Measurements from ENCODE around the gene APLP1.
A peak's percentile ranks its signal among the peaks of the same experiment; 100 is the strongest.
"Not testable (repeated sequence)": the region's sequence is repeated elsewhere in the genome, so short reads cannot be mapped to it uniquely, and the experiment has no call there.

Gene APLP1

DNA sequence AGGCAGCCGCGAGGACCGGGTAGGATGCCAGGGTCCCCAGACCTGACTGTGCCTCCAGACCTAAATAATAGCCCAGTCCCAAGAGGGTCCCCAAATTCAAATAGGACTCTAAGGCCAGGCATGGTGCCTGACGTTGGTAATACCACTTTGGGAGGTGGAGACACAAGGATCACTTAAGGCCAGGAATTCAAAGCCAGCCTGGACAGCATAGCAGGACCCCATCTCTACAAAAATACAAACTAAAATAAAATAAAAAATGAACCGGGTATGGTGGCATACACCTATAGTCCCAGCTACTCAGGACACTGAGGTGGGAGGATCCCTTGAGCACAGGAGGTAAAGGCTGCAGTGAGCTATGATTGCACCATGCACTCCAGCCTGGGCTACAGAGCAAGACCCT lies 5.4 kb upstream of the APLP1 start:
- Histone ChIP-seq H3K18ac (ENCODE audit: low read depth in 1 of 2, low read length in 2 of 2) (no peak overlapping the region), H3K36me3 (ENCODE audit: control insufficient read depth in 1 of 2, insufficient read depth in 2 of 2, low read depth in 1 of 2, low read length in 2 of 2) (no peaks in the 10 kb centered on the region), H3K4ac (ENCODE audit: low read depth in 1 of 2, low read length in 2 of 2) (no peak overlapping the region)

DNA sequence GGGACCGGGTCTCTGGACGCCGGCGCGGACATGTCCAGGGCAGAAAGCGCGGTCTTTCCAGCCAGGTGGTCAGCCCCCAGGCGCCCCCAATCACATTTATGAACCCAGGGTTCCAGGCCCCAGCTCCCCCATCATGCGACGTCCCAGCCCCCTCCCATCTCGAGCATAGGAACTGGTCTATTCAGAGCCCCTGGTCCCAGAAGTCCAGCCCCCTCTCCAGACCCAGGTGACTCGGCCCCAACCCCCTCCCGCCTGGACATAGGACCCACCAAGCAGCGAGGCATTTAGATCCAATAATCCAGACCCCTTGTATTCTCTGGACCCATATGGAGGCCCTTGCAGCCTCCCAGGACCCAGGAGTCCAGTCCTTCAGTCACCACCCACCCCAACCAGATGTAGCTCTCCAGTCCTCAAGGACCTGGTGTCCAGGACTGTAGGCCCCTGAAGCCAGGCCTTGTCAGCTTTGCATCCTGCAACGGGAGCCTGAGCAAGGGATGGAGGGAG lies 501 bp downstream of the APLP1 start:
- Histone ChIP-seq H3K14ac (ENCODE audit: low read length in 2 of 2) (no peak overlapping the region), H3K79me1 (replicated peaks; ENCODE audit: low read length, poor library complexity, severe bottlenecking) (no peaks in the 10 kb centered on the region), H3K27me3 (ENCODE audit: control insufficient read depth in 1 of 2, insufficient read depth in 1 of 2, low read length in 2 of 2) (peaks cover 47 to 69% of the 10 kb centered on the region in 2 experiments), H2BK12ac (ENCODE audit: low read length in 2 of 2) (no peak overlapping the region), H3K18ac (ENCODE audit: low read depth in 1 of 2, low read length in 2 of 2) (no peak overlapping the region), H2AK5ac (ENCODE audit: low read length, severe bottlenecking) (no peak overlapping the region), H3K27ac (ENCODE audit: low read length, poor library complexity, severe bottlenecking) (no peak overlapping the region), H4K8ac (ENCODE audit: low read length) (no peak overlapping the region), H2BK15ac (ENCODE audit: low read depth, poor library complexity, severe bottlenecking) (no peak overlapping the region), H3K4me2 (ENCODE audit: low read length, poor library complexity, severe bottlenecking) (peak overlapping the region; percentile 82), H3K9ac (ENCODE audit: low read length) (no peak overlapping the region), H3K4ac (ENCODE audit: low read depth in 1 of 2, low read length in 2 of 2) (peak overlapping the region in 1 of 2 experiments; percentile 8), H2AFZ (ENCODE audit: low read depth, low read length) (no peak overlapping the region), H4K91ac (ENCODE audit: low read length) (no peak overlapping the region), H2BK5ac (ENCODE audit: low read depth, low read length, poor library complexity, severe bottlenecking) (no peak overlapping the region), H3K23ac (ENCODE audit: low read length in 2 of 2) (no peak overlapping the region), H3K4me1 (ENCODE audit: control insufficient read depth, insufficient read depth, low read depth, low read length) (peaks cover 12% of the 10 kb centered on the region), H3K36me3 (ENCODE audit: control insufficient read depth in 1 of 2, insufficient read depth in 2 of 2, low read depth in 1 of 2, low read length in 2 of 2) (peaks cover 0 to 5% of the 10 kb centered on the region in 2 experiments), H2BK120ac (ENCODE audit: low read depth, low read length) (no peak overlapping the region), H3K9me3 (ENCODE audit: control insufficient read depth, low read length) (no peaks in the 10 kb centered on the region), H3K4me3 (ENCODE audit: insufficient read depth in 1 of 2, low read depth in 1 of 2, low read length in 2 of 2) (peak overlapping the region; percentile 51 to 57)
- DNase-seq: peak; percentile 22
- WGBS: 2% methylated on average over 15 of the region's 15 CpGs

More for the DNA sequence above, 5.4 kb upstream of the APLP1 start:
- no peaks in the 10 kb centered on the region for H3K9me3 ChIP-seq (ENCODE audit: control insufficient read depth, low read length)
- peaks cover 8% of the 10 kb centered on the region for H3K4me1 ChIP-seq (ENCODE audit: control insufficient read depth, insufficient read depth, low read depth, low read length)
- H3K4me3 ChIP-seq (ENCODE audit: insufficient read depth in 1 of 2, low read depth in 1 of 2, low read length in 2 of 2): no peak overlapping the region
- 93% methylated on average over 4 of the region's 5 CpGs for WGBS
- H3K4me2 ChIP-seq (ENCODE audit: low read length, poor library complexity, severe bottlenecking): no peak overlapping the region
- no peak overlapping the region for H3K23ac ChIP-seq (ENCODE audit: low read length in 2 of 2)
- H2BK5ac ChIP-seq (ENCODE audit: low read depth, low read length, poor library complexity, severe bottlenecking): no peak overlapping the region
- H3K27me3 ChIP-seq (ENCODE audit: control insufficient read depth in 1 of 2, insufficient read depth in 1 of 2, low read length in 2 of 2): peaks cover 80 to 88% of the 10 kb centered on the region in 2 experiments
- no peak overlapping the region for H3K14ac ChIP-seq (ENCODE audit: low read length in 2 of 2)
- H2BK120ac ChIP-seq (ENCODE audit: low read depth, low read length): no peak overlapping the region
- H3K27ac ChIP-seq (ENCODE audit: low read length, poor library complexity, severe bottlenecking): no peak overlapping the region
- H4K8ac ChIP-seq (ENCODE audit: low read length): no peak overlapping the region
- no peaks in the 10 kb centered on the region for H3K79me1 ChIP-seq (replicated peaks; ENCODE audit: low read length, poor library complexity, severe bottlenecking)
- H3K9ac ChIP-seq (ENCODE audit: low read length): no peak overlapping the region
- H2BK12ac ChIP-seq (ENCODE audit: low read length in 2 of 2): no peak overlapping the region
- H2BK15ac ChIP-seq (ENCODE audit: low read depth, poor library complexity, severe bottlenecking): no peak overlapping the region
- no peak overlapping the region for H2AFZ ChIP-seq (ENCODE audit: low read depth, low read length)
- DNase-seq: no peak
- H2AK5ac ChIP-seq (ENCODE audit: low read length, severe bottlenecking): no peak overlapping the region
- no peak overlapping the region for H4K91ac ChIP-seq (ENCODE audit: low read length)

DNA sequence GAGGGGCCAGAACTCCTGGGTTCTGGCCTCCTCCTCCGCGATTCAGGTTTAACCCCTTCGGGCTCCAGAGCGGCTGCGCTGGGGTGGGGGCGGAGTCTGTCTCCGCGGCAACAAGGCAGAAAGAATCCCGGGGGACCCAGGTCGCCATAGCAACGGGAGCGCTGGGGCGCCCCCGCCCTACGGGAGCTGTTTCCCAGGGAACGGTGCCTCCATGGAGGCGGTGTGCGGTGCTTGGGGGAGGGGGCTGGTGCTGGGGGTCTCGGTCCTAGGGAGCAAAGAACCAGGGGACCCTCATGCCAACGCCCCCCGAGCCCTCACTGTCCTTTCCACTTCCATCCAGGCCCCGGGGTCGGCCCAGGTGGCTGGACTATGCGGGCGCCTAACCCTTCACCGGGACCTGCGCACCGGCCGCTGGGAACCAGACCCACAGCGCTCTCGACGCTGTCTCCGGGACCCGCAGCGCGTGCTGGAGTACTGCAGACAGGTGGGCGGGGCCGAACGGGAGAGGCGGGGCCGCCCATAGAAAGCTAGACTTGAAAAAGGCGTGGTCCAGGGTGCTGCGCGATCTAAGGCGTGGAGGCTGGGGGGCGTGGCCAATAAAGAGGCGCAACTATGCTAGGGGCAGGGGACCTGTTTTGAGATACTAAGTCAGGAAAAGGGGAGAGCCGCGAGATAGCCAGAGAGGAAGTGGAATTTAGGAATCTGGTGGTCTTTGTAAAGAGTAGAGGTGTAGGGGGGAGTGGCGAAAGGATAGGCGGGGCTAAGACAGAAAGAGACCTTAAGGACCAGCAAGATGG lies 1.2 kb downstream of the APLP1 start:
- H2BK12ac ChIP-seq (ENCODE audit: low read length in 2 of 2): no peak overlapping the region
- no peak overlapping the region for H3K9ac ChIP-seq (ENCODE audit: low read length)
- no peak overlapping the region for H3K14ac ChIP-seq (ENCODE audit: low read length in 2 of 2)
- no peak overlapping the region for H2BK5ac ChIP-seq (ENCODE audit: low read depth, low read length, poor library complexity, severe bottlenecking)
- H3K9me3 ChIP-seq (ENCODE audit: control insufficient read depth, low read length): no peaks in the 10 kb centered on the region
- H3K4me2 ChIP-seq (ENCODE audit: low read length, poor library complexity, severe bottlenecking): peak overlapping the region; percentile 77
- no peak overlapping the region for H3K27ac ChIP-seq (ENCODE audit: low read length, poor library complexity, severe bottlenecking)
- H3K36me3 ChIP-seq (ENCODE audit: control insufficient read depth in 1 of 2, insufficient read depth in 2 of 2, low read depth in 1 of 2, low read length in 2 of 2): peaks cover 0 to 5% of the 10 kb centered on the region in 2 experiments
- 2% methylated on average over 39 of the region's 51 CpGs for WGBS
- H3K18ac ChIP-seq (ENCODE audit: low read depth in 1 of 2, low read length in 2 of 2): no peak overlapping the region
- no peak overlapping the region for H4K8ac ChIP-seq (ENCODE audit: low read length)
- H4K91ac ChIP-seq (ENCODE audit: low read length): no peak overlapping the region
- H2AFZ ChIP-seq (ENCODE audit: low read depth, low read length): no peak overlapping the region
- H3K4me3 ChIP-seq (ENCODE audit: insufficient read depth in 1 of 2, low read depth in 1 of 2, low read length in 2 of 2): peak overlapping the region in 1 of 2 experiments; percentile 51
- H2BK15ac ChIP-seq (ENCODE audit: low read depth, poor library complexity, severe bottlenecking): no peak overlapping the region
- H3K27me3 ChIP-seq (ENCODE audit: control insufficient read depth in 1 of 2, insufficient read depth in 1 of 2, low read length in 2 of 2): peaks cover 45 to 63% of the 10 kb centered on the region in 2 experiments
- DNase-seq: peak; percentile 77
- peaks cover 12% of the 10 kb centered on the region for H3K4me1 ChIP-seq (ENCODE audit: control insufficient read depth, insufficient read depth, low read depth, low read length)
- no peak overlapping the region for H3K23ac ChIP-seq (ENCODE audit: low read length in 2 of 2)
- H2BK120ac ChIP-seq (ENCODE audit: low read depth, low read length): no peak overlapping the region
- H3K79me1 ChIP-seq (replicated peaks; ENCODE audit: low read length, poor library complexity, severe bottlenecking): no peaks in the 10 kb centered on the region
- no peak overlapping the region for H3K4ac ChIP-seq (ENCODE audit: low read depth in 1 of 2, low read length in 2 of 2)
- H2AK5ac ChIP-seq (ENCODE audit: low read length, severe bottlenecking): no peak overlapping the region

DNA sequence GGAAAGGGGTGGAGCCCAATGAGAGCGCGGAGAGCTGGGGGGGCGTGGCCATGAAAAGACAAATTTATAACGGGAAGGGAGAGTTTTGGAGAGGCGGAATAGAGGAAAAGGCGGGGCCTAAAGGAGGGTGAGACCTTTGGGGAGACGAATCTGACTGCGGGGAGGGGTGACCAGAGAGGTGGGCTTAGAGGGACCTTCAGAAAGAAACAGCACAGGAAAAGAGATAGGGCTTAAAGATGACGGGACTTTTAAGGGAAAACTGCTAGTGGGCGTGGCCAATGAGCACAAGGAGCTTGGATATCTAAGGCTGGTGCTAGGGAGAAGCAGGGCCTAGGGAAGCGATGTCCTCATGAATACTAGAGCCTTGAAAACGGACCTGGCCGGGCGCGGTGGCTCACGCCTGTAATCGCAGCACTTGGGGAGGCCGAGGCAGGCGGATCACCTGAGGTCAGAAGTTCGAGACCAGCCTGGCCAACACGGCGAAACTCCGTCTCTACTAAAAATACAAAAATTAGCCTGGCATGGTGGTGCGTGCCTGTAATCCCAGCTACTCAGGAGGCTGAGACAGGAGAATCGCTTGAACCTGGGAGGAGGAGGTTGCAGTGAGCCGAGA lies 1.9 kb downstream of the APLP1 start:
- not testable (repeated sequence) for H3K14ac ChIP-seq (ENCODE audit: low read length in 2 of 2); H2AK5ac ChIP-seq (ENCODE audit: low read length, severe bottlenecking); H3K23ac ChIP-seq (ENCODE audit: low read length in 2 of 2); H3K27ac ChIP-seq (ENCODE audit: low read length, poor library complexity, severe bottlenecking); H2BK12ac ChIP-seq (ENCODE audit: low read length in 2 of 2); H3K4me3 ChIP-seq (ENCODE audit: insufficient read depth in 1 of 2, low read depth in 1 of 2, low read length in 2 of 2); H4K91ac ChIP-seq (ENCODE audit: low read length); H3K36me3 ChIP-seq (ENCODE audit: control insufficient read depth in 1 of 2, insufficient read depth in 2 of 2, low read depth in 1 of 2, low read length in 2 of 2); H4K8ac ChIP-seq (ENCODE audit: low read length); H3K9me3 ChIP-seq (ENCODE audit: control insufficient read depth, low read length); H2AFZ ChIP-seq (ENCODE audit: low read depth, low read length); H3K79me1 ChIP-seq (replicated peaks; ENCODE audit: low read length, poor library complexity, severe bottlenecking); H2BK5ac ChIP-seq (ENCODE audit: low read depth, low read length, poor library complexity, severe bottlenecking); H3K4ac ChIP-seq (ENCODE audit: low read depth in 1 of 2, low read length in 2 of 2); H3K18ac ChIP-seq (ENCODE audit: low read depth in 1 of 2, low read length in 2 of 2); H2BK15ac ChIP-seq (ENCODE audit: low read depth, poor library complexity, severe bottlenecking); H3K9ac ChIP-seq (ENCODE audit: low read length); H2BK120ac ChIP-seq (ENCODE audit: low read depth, low read length)
- peaks cover 40 to 59% of the 10 kb centered on the region in 2 experiments for H3K27me3 ChIP-seq (ENCODE audit: control insufficient read depth in 1 of 2, insufficient read depth in 1 of 2, low read length in 2 of 2)
- DNase-seq: peak; percentile 8
- WGBS: 56% methylated on average over 26 of the region's 26 CpGs
- H3K4me2 ChIP-seq (ENCODE audit: low read length, poor library complexity, severe bottlenecking): peak overlapping the region; percentile 77
- peaks cover 12% of the 10 kb centered on the region for H3K4me1 ChIP-seq (ENCODE audit: control insufficient read depth, insufficient read depth, low read depth, low read length)

Measured in mesenchymal stem cell (in vitro differentiated cells and primary cell).